H1 (cell line): ENCODE measurements around the gene PELI2. TPM values are rescaled to one million over a fixed set of nuclear protein-coding genes. Genes with fewer than 3 reads are reported as not detected.

Experiments
- EP300 ChIP-seq, 2 experiments: IDR thresholded peaks; 1 replicate in 1 of 2; 2 replicates in 1 of 2; pipeline ENCODE4 v1.6.1; 2011 to 2012; ENCODE audit warnings: low read depth in 2 of 2, low read length in 2 of 2, mild to moderate bottlenecking in 2 of 2, borderline replicate concordance in 1 of 2, inconsistent platforms in 1 of 2, moderate library complexity in 1 of 2
- RFX5 ChIP-seq: IDR thresholded peaks from 2 replicates; pipeline ENCODE4 v1.6.1; 2011; ENCODE audit warnings: low read depth, low read length, improper control_type of control experiment, borderline replicate concordance
- SUZ12 ChIP-seq: fragments of 200-600 bp; sonication (generic); IDR thresholded peaks from 2 replicates; pipeline ENCODE4 v1.6.1; 2012; ENCODE audit warnings: mild to moderate bottlenecking, inconsistent platforms, low read length, moderate library complexity, mixed read lengths
- TAF1 ChIP-seq: IDR thresholded peaks from 2 replicates; pipeline ENCODE4 v1.6.1; 2011; ENCODE audit warnings: mild to moderate bottlenecking, low read depth, low read length
- polyA plus RNA-seq, 7 experiments: library from polyadenylated mRNA; depleted of rRNA in 3 of 7; stranded (reverse) in 5 of 7; unstranded in 2 of 7; fragments of >200 nt in 5 of 7; fragments of 200-250 nt in 2 of 7; gene quantifications; 1 replicate in 5 of 7; 2 replicates in 1 of 7; 4 replicates in 1 of 7; pipeline versions ENCODE4 v1.2.1 to v1.2.3, GENCODE V29; 2011 to 2013; ENCODE audit warnings: missing spikeins in 2 of 7, mixed read lengths in 2 of 7
- total RNA-seq: library from RNA; stranded (reverse); fragmentation: NEBNext Ultra II Directional; extraction: Animal tissue kit (Norgen Biotek cat#: 25700); gene quantifications from 2 replicates; pipeline ENCODE4 v1.2.1, GENCODE V29; 2021

The PELI2 gene
- total and polyA plus RNA-seq, 2 of the 8 experiments (the other 6 are each of a cell fraction or from before 2014, with no cell fraction given): 14.6 to 25.7 TPM

DNA sequence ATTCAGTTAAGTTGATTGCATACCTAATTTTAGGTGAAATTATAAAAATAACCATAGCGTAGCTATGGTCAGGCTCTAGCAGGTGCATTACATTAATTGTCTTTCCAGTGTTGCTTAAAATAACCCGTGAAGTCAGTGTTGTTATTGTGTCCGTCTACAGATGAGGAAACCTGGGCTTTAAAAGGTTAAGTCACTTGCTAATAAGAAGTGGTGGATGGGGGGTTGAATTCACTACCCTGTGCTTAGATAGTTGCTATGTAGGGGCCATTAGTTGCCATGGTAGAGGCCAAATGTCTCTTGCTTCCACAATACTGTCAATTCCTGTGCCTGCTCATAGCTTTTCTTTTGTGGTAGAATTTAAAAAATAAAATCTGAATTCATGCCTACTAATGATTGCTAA lies 174.8 kb downstream of the PELI2 start (continued):
- TF ChIP-seq TAF1 (no peak), EP300 (IDR thresholded peaks at IDR 0.05; ENCODE audit: borderline replicate concordance in 1 of 2, low read depth in 2 of 2, low read length in 2 of 2) (no peak), SUZ12 (no peak), RFX5 (no peak)
